Colonic mucosa (tissue), 4 donors: ENCODE data around the gene SESN1. TPM values are rescaled to one million over a fixed set of nuclear protein-coding genes. Genes with fewer than 3 reads are reported as not detected.

Experiments
- DNase-seq: peaks from one replicate; pipeline ENCODE4 v3.0.0-alpha.2; 2020
- H3K27ac ChIP-seq: fragments of 200-600 bp; one replicate; pipeline ENCODE4 v1.8.0; 2021
- H3K27me3 ChIP-seq: fragments of 200-600 bp; one replicate; pipeline ENCODE4 v1.8.0; 2021
- H3K36me3 ChIP-seq: fragments of 200-600 bp; one replicate; pipeline ENCODE4 v1.8.0; 2021
- H3K4me1 ChIP-seq: fragments of 200-600 bp; one replicate; pipeline ENCODE4 v1.8.0; 2021; ENCODE audit warnings: mild to moderate bottlenecking
- H3K4me3 ChIP-seq: fragments of 200-600 bp; one replicate; pipeline ENCODE4 v1.8.0; 2021
- H3K9ac ChIP-seq, 2 donors: one replicate each; pipeline ENCODE4 v1.7.0; 2013; ENCODE audit warnings: control low read depth in 2 of 2, low read depth in 2 of 2, low read length in 2 of 2
- H3K9me3 ChIP-seq: fragments of 200-600 bp; one replicate; pipeline ENCODE4 v1.8.0; 2021
- intact Hi-C: fragments of 100-400 bp; cut with DNase I; formaldehyde crosslinking; loops from one replicate; pipeline ENCODE4 v1.14.1; 2022
- total RNA-seq, 2 donors: library from RNA; stranded (reverse); fragmentation: NEBNext Ultra II Directional in 1 of 2; extraction: Animal tissue kit (Norgen Biotek cat#: 25700) in 1 of 2; gene quantifications; one replicate each; pipeline ENCODE4 v1.2.1, GENCODE V29; 2021
- TF ChIP-seq, protein P1 (sequence below): fragments of 200-600 bp; IDR thresholded peaks from one replicate; pipeline ENCODE4 v1.8.0; 2022; ENCODE audit warnings: antibody characterized with exemption, mild to moderate bottlenecking
- donor health status: healthy.
- donor health status: DM: no; HTN: no; CAD: no.
- donor health status: DM: no; HTN: no; CAD: no.

Gene SESN1
- total RNA-seq, 2 donors from 2014 or later, result 16.9 to 20.7 TPM

- Histone ChIP-seq H3K27me3 (no peaks in the 10 kb centered on the region), H3K4me1 (no peaks in the 10 kb centered on the region), H3K4me3 (no peak overlapping the region), H3K9me3 (no peaks in the 10 kb centered on the region), H3K27ac (no peak overlapping the region), H3K36me3 (no peaks in the 10 kb centered on the region), H3K9ac (no peak overlapping the region)
- intact Hi-C loops, result no loop called here
- DNase-seq, result no peak
- TF ChIP-seq, protein P1, sequence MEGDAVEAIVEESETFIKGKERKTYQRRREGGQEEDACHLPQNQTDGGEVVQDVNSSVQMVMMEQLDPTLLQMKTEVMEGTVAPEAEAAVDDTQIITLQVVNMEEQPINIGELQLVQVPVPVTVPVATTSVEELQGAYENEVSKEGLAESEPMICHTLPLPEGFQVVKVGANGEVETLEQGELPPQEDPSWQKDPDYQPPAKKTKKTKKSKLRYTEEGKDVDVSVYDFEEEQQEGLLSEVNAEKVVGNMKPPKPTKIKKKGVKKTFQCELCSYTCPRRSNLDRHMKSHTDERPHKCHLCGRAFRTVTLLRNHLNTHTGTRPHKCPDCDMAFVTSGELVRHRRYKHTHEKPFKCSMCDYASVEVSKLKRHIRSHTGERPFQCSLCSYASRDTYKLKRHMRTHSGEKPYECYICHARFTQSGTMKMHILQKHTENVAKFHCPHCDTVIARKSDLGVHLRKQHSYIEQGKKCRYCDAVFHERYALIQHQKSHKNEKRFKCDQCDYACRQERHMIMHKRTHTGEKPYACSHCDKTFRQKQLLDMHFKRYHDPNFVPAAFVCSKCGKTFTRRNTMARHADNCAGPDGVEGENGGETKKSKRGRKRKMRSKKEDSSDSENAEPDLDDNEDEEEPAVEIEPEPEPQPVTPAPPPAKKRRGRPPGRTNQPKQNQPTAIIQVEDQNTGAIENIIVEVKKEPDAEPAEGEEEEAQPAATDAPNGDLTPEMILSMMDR, result no peak
Observed at GRCh38 chr6:108996208-108996607, 98.4 kb downstream of the SESN1 start.

- no peak for DNase-seq
- H3K4me1 ChIP-seq, result no peaks in the 10 kb centered on the region
- no peak overlapping the region for H3K9ac ChIP-seq
- H3K27ac ChIP-seq, result no peak overlapping the region
- H3K4me3 ChIP-seq, result no peak overlapping the region
- intact Hi-C loops, result no loop called here
- TF ChIP-seq, protein P1, result no peak
- H3K36me3 ChIP-seq, result no peaks in the 10 kb centered on the region
- H3K9me3 ChIP-seq, result no peaks in the 10 kb centered on the region
- no peaks in the 10 kb centered on the region for H3K27me3 ChIP-seq
Observed at GRCh38 chr6:108995296-108995695, 99.3 kb downstream of the SESN1 start.

DNA sequence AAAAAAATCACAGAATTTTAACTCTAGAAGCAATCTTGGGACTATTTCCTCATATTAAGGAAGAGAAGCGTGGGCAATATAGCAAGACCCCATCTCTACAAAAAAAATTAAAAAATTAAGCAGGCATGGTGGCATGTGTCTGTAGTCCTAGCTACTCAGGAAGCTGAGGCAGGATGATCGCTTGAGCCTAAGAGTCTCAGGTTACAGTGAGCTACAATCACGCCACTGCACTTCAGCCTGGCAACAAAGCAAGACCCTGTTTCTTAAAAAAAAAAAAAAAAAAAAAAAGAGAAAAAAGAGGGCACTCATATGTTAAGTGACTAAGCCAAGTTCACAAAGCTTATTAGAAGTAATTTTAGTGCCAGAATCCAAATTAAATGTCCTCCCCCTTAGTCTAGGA is 100.8 kb downstream of the SESN1 start:
- no peak overlapping the region for H3K9ac ChIP-seq
- intact Hi-C loops, result no loop called here
- H3K4me3 ChIP-seq, result no peak overlapping the region
- H3K27me3 ChIP-seq, result no peaks in the 10 kb centered on the region
- DNase-seq, result no peak
- TF ChIP-seq, protein P1, result no peak
- no peak overlapping the region for H3K27ac ChIP-seq
- H3K9me3 ChIP-seq, result no peaks in the 10 kb centered on the region
- no peaks in the 10 kb centered on the region for H3K4me1 ChIP-seq
- no peaks in the 10 kb centered on the region for H3K36me3 ChIP-seq

DNA sequence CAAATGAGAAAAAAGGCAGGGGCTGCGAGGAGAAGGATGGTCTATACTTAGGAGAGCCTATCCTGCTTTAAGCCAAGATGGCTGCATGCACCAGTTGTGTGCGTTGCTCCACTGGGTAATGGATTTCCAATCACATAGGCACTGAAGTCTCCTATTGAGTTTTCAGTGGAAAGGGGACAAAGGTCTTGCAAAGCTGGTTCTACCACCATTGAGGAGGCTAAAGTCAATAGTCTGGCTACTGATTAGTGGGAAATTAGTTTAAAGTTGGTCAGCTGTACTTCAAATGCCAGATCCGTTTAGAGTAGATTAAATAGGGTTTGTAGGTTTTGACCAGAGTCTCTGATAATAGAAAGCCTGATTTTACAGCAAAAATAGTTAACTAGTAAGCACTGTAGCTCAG is 104.9 kb downstream of the SESN1 start:
- peak; percentile 27 for DNase-seq
- no peaks in the 10 kb centered on the region for H3K27me3 ChIP-seq
- H3K4me3 ChIP-seq, result no peak overlapping the region
- TF ChIP-seq, protein P1, result no peak
- intact Hi-C loops, result no loop called here
- H3K9me3 ChIP-seq, result no peaks in the 10 kb centered on the region
- H3K4me1 ChIP-seq, result no peaks in the 10 kb centered on the region
- H3K27ac ChIP-seq, result no peak overlapping the region
- H3K36me3 ChIP-seq, result no peaks in the 10 kb centered on the region
- H3K9ac ChIP-seq, result no peak overlapping the region

- intact Hi-C loops, result no loop called here
- no peaks in the 10 kb centered on the region for H3K36me3 ChIP-seq
Observed at GRCh38 chr6:108988765-108989164, 105.9 kb downstream of the SESN1 start.

More at GRCh38 chr6:108988765-108989164, 105.9 kb downstream of the SESN1 start:
- no peak overlapping the region for H3K27ac ChIP-seq
- TF ChIP-seq, protein P1, result no peak
- no peaks in the 10 kb centered on the region for H3K27me3 ChIP-seq
- no peak overlapping the region for H3K4me3 ChIP-seq
- no peak overlapping the region for H3K9ac ChIP-seq
- no peaks in the 10 kb centered on the region for H3K4me1 ChIP-seq
- no peaks in the 10 kb centered on the region for H3K9me3 ChIP-seq
- no peak for DNase-seq
